Activated CD8-positive, alpha-beta memory T cell treated with anti-CD3 and anti-CD28 coated beads, Interleukin-2, amount 50 U/mL, for 1 hour (primary cell): ENCODE data around the gene TMBIM4.

Experiments
- DNase-seq: peaks from one replicate; pipeline ENCODE4 v3.0.0-alpha.2; 2020; ENCODE audit errors: extremely low read depth

The TMBIM4 gene

DNA sequence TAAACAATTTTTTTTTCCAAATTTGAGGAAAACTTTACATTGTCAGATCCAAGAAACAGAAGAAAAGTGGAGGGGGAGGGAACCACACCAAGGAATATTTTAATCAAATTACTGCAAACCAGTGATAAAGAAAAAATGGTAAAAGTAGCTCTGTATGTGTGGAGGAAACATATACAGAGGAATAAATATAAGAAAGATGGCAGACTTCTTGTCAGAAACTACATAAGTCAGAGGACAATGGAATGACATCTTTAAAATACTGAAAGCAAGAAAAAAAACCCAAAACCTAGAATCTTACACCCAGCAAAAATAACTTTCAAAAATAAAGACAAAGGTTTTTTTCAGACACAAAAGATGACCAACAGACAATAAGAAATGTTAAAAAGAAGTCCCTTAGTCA lies 29.1 kb downstream of the TMBIM4 start:
- DNase-seq: no peak

DNA sequence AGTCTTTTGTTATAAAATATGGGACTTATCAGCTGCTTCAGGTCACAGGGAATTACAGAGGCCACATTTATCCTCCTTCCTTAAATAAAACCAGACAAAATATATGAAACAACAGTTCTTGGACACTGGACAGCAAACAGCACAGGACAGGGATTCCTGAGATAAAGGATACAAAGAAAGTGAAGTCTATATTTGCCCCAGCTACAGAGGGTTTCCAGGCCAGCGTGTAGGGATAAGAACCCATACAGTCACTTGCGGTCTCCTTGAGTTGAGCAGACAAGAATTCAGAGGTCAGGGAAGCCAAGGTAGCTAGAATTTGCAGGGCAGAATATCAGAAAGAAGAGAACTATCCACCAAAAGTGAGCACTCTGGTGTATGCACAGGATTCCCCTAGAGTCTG lies 30.5 kb downstream of the TMBIM4 start:
- no peak for DNase-seq

DNA sequence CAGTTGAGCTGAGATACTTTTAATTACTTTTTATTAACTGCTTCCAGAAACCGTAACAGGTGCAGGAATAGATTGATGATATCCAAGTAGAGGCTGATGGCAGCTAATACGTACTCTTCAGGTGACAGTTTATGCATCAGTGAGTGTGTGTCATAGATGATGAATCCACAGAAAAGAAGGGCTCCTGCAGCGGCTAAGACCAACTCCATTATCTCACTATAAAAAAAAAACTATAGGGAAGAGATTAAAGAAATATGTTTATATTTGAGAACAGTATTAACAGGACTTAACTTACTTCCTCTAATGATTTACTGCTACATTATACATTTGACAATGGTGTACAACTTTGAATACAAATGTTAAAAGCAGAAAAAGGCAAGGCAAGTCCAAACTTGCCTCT lies 31.9 kb downstream of the TMBIM4 start:
- no peak for DNase-seq

DNA sequence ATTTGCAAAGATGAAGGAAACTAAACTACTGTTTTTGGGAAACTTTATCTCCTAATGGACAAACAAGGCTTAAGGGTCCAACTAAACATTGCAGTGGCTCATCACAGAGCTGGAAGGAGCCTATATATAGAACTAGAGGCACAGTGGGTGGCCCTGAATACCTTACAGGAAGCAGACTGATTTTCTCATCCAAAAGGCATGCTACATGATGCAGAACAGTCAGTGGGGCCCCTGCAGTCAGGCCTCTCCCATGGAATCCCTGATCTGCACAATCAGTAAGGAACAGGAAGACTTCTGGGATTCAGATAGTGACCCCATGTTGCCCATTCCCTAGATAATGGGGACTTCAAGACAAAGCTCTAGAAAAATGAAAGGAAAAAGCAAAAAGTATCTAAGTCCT lies 37.4 kb downstream of the TMBIM4 start:
- DNase-seq: no peak

DNA sequence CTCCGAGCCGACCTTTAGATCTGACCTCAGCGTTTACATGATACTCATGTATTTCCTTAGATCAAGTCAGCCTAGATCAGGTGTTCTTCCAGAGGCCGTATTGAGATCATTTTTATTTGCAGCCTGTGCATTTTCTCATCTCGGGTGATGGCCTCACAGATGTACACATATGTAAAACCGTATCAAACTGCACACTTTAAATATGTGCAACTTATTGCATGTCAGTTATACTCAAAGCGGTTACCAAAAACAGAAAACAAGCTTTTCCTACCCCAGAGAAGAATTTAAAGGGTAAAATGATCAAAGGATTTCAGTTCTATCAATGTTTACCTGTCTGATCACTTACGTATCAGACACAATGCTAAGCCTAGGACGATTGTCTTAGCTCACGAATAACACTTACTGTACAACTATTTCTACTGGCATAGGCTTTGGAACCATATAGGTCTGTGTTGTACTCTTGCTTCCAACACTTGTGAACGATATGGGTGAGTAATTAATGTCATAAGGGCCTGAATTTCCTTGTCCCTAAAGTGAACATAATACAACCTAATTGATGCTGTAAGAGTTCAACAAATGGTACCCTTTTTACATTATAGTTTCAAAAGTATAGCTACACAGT lies 38.6 kb downstream of the TMBIM4 start:
- DNase-seq: no peak

DNA sequence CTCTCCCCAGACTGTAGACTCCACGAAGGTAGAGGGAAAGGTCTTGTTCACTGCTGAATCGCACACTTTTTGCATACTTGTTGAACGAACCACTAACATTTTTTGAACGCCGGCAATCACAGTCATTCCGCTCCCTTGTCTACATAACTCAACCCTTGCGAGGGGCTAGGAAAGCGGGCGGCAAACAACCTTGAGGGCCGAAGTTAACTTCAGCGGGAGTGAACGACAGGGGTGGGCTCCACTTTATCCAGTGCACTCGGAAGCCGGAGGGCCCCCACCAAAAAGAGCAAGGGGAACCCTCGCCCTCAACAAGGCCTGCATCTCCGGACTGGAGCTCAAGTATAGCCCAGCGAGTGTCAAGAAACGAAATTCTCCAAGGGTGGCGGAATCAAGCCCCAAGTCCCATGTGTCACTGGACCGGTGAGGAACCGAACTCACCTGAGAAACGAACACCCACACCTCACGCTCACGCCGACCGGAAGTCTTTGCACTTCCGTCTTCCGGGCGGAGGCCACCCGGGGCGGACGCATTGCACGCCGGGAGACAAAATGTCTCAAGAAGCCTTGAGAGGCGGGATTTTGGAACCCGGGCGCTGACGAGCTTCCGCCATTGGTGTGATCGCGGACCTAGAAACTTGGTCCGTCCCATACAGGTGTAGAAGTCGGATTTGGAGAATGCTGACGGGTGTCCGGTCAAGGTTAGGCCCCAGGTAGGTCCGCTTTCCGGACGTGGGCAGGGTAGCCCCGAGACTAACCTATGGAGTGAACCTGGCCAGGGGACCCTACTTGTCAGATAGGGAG lies 39.3 kb downstream of the TMBIM4 start, which contains the start of gene LLPH:
Gene LLPH (minus strand): TSS at position 484 of the 800 bp plus-strand sequence. CDS start 1,644 bp downstream, outside the sequence.
- peak; percentile 62 for DNase-seq

DNA sequence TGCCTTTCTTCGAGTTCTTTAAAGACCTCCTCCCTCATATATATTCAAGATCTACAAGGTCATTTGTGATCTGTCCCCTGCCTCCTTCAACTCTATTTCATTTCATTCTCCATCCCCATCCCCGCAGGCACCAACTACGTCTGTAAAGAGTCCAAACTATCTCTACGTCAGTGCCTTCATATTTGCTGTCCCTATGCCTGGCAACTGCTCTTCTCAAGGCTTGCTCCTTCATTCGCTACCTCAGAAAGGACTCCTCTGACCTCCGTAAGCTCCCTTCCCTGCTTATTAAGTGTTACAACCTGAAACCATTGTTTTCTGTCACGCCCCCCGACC lies 39.9 kb downstream of the TMBIM4 start:
- no peak for DNase-seq

DNA sequence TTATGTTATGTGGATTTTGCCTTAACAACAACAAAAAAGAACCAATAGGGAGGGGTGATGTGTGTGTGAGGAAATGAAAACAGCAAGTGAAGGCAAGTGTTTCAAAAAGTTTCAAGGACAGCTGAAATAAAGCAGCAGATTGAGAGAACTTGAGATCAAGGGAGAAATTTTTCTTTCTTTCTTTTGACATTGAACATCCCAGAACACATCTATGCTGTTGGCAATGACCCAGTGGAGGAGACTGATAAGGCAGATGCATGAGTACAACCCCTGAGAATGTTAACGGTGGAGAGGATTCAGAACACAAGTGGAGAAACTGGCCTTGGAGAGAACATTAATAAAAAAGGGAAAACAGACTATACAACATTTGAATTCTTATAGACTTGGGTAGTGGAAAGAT lies 42.1 kb downstream of the TMBIM4 start:
- DNase-seq: no peak

DNA sequence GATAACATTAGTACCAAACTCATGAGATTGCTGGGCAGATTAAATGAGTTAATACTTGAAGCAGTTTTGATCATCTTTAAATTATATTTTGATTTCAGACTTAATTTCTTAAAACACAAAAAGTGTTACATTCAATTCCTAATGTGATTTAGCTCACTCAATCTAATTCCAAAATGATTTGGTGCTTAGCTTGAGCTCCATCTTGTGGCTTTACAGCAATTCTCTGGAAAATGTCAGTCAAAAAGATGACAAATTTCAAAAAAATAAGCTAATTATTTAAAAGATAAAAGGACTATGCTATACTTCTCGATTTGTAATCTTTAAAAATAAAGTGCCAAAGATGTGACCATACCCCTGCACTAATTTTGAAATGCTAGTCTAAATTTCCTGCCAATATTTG lies 49.3 kb downstream of the TMBIM4 start:
- no peak for DNase-seq

DNA sequence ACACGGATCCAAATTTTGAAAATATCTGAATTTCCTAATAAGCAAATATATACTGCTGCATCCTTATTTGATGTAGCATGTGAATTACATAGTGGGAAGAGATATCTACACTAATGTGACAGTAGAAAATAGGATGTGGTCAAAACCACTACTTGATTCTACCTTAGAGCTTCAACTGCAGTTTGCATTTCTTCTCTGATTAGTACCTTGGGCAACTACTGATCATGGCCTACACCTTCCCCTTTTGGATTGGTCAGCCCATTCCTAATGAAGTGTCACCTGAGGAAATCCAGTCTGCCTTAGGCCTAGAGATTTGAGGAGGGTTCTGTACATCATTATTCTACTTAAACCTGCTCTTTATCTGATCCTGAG lies 49.9 kb downstream of the TMBIM4 start:
- no peak for DNase-seq

DNA sequence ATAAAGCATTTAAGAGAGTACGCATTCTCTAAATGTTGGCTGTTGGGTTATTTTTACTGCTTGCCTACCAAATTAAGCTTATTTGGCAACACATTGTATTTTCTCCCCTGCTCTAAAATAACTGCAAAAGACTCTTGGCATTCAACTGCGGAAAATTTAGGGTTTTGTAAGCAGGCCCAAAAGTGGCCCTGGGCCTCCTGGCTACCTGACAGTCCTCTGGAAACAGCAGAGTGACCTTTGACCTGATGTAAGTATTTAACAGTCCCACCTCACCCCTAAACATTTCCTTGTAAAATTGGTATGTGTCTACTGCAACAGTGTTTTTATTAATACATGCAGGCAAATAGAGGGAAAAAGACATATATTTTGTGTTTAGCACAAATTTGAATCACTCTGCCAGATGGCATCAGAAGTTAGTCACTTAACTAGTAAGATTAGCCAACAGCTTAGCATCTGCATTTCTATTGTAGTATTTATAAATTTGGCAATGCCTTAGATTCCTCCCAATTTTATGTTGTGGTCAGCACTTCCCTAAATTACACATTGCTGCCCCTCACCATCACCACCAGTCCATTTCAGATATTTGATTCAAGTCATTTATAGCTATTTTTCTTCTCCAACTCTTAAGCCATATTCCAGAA lies 50.4 kb downstream of the TMBIM4 start:
- no peak for DNase-seq

DNA sequence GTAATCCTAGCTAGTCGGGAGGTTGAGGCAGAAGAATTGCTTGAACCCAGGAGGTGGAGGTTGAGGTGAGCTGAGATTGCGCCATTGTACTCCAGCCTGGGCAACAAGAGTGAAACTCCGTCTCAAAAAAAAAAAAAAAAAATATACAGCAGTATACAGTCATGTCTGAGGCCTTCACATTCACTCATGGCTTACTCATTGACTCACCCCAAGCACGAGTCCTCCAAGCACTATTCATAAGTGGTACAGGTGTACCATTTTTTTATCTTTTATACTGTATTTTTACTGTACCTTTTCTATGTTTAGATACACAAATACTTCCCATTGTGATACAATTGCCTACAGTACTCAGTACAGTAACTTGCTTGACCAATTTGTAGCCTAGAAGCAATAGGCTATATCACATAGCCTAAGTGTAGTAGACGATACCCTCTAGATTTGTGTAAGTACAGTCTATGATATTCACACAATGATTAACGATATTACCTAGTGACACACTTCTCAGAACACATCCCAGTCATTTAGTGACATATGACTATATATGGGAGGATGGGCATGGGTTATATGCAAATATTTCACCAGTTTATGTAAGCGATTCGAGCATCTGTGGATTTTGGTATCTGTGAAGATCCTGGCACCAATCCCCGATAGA lies 51.4 kb downstream of the TMBIM4 start:
- no peak for DNase-seq

DNA sequence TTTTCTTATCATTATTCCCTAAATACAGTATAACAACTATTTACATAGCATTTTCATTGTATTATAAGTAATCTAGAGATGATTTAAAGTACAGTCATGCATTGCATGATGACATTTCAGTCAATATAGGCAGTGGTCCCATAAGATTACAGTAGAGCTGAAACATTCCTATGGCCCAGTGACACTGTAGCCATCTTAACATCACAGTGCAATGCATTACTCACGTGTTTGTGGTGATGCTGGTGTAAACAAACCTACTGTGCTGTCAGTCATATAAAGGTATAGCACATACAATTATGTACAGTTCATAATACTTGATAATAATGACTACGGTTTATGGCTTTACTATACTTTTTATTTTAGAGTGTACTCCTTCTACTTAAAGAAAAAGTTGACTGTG lies 52.6 kb downstream of the TMBIM4 start:
- DNase-seq: no peak

DNA sequence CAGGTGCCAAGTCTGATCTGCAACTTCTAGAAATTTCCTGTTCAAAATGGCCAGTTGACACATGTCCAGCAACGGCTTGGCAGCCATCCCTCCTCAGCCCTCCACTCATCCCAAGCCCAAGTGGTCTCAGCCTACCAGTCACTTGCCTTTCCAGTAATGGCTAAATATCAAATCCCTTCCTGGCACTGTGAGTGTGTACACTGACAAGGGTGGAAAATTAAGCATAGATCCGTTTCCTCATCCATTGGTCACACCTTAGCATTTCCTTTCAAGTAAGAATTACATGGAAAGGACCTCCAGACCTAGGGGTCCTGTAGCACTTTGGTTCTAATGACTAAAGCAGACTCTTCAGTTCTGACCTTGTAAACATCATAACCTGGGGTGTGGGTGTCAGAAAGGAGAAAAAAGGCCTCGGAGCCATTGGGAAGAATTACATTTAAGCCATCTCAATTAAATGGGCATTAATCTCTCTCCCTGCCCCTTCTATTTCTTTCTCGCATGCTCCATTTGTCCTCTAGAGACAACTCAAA lies 54.7 kb downstream of the TMBIM4 start:
- no peak for DNase-seq

DNA sequence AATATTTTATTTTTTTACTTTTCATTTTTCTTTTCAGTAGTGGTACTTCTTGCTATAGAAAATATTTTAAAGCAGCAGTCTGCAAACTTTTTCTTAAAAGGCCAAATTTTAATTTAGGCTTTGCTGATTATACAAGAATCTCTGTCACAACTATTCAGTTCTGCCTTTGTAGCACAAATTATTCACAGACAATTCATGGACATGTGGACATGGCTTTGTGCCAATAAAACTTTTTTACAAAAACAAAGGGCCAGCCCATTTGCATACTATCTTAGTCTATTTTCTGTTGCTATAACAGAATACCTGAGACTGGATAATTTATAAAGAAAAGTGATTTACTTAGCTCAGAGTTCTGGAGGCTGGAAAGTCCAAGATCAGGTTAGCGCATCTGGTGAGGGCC lies 56.3 kb downstream of the TMBIM4 start:
- DNase-seq: no peak

DNA sequence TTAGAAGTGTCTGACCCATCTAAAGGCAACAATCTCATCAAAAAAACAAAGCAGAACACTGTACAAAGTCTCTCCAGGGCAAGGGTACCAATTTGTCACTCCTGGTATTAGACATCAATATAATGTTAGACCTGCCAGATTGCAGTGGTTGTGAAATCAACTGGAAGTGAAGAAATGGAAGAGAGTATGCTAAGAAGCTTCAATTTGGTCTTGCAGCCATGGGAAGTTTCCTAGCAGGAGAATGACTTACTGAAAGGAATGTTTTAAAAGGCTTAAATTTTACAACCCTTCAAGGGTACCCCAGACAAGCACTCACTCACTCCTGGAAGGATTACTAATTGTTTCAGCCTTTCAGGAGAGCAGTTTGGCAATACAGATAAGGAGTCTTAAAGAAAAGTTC lies 58.2 kb downstream of the TMBIM4 start:
- DNase-seq: no peak

DNA sequence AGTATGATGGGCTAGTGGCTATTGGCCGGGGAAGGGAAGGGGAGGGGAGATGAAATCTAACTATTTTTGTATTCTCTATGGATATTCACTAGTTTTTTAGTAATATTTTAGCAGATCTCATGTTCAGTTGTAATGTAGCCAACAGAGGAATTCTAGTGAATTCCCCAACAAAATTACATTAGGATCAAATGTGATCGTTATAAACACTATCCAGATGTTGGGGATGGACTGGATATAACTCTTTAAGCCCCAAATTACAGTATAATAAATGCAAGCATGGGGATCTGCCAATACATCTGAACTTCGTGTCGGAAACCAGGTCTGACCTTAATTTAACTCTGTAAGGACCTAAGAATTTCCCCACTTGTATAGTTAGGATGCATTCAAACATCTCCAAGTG lies 60.7 kb downstream of the TMBIM4 start:
- DNase-seq: no peak

DNA sequence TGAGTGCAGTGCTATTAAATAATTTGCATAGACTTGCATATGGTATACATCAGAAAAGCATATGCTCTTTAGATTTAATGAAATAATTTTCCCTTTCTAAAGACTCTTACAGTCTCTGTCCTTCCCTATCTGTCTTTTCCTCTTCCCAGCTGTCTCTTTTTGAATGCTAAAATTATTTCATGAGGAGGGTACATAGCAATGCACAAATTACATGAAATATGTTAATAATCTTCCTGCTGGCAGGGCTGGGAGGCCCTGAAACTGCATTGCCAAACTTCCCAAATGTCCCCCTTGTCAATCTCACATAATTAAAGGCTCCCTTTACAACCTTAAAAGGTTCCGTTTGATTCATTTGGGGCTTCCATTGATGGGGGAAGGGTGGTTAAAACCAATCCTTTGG lies 61.4 kb downstream of the TMBIM4 start:
- no peak for DNase-seq

DNA sequence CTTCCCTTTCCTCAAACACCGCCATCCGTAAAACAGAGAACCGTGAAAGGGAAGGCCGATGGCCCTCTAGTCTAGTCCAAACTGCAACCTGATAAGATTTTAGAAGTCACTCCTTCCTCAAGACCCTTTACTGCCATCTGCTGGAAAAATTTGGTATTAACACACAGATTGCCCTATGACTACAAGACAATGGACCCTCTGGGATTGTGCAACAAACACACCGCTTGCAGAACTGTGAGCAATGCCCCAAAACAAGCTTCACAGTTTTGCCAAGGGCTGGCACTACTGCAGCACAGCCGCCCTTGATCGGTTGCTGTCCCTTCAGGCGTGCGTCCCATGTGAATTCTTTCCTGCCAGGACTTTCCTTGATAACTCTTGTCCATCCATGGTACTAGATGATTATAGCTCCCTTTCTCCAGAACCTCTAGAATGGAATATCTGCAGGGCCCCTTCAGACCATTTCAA lies 62.3 kb downstream of the TMBIM4 start:
- no peak for DNase-seq

DNA sequence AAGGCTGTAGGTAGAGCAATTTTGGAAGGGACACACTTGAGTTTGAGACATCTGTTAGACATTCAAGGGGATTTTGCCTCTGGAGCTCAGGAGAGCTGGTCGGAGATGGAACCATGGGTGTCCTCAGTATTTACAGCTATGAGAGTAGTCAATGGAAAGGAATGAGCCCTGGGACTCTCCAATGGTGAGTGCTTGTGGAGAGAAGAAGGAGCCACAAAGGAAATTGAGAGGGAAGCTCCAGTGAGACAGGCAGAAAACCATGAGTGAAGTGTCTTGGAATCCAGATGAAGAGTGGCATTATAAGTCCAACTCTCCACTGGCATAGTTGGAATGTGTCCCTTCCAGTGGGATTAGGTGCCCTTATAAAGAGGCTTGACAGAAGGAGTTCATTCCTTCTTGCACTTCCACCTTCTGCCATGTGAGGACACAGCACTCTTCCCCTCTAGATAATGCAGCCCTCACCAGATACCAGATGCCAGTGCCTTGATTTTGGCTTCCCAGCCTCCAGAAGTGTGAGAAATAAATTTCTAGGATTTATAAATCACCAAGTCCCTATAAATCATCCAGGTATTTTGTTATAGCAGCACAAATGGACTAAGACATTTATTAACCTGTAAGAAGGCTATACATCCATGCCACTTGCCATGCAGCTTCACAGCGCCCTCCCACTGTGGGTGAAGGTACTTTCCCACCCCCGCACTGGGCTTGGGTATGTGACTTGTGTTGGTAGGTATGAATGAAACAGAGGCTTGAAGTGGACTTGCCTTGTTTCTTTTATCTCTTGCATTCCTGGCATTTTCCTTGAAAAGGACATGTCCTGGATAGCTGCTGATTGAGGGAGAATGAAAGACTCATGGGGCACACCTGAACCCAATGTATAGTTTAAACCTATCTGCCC lies 66.5 kb downstream of the TMBIM4 start:
- no peak for DNase-seq

DNA sequence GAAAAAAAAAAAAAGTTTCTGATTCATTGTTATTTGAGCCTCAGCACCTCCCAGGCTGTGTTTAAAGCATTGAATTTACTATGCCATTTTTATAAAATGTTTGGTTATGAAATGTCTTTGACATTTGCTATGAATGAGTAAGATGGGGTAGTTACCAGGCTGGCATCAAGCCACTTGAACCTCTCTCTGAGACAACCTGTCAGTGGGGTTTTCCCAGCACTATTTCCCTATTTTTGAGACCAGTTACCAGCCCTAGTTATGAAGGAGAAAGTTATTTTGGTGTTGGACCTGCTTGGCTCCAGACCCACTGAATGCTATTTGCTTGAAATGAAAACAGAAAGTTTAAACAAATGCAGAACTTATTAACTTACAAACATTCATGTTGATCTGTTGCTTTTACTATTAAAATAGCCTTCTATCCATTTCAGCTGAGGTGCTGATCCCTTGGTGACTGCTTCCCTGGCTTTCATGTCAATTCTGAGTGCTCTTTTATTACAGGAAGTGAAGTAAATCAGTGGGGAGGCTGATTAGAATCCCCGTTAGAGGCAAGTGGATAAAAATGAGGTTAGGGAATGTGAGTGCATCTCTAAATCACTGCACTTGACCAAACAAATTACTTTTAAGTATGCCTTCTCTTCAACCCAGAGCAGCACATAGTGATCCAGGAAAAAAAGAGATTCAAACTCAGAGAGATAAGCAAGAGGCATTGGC lies 77.1 kb downstream of the TMBIM4 start:
- no peak for DNase-seq
